ENCODE results near the gene MRPL28.
A peak's percentile ranks its signal among the peaks of the same experiment; 100 is the strongest.

Gene MRPL28

DNA sequence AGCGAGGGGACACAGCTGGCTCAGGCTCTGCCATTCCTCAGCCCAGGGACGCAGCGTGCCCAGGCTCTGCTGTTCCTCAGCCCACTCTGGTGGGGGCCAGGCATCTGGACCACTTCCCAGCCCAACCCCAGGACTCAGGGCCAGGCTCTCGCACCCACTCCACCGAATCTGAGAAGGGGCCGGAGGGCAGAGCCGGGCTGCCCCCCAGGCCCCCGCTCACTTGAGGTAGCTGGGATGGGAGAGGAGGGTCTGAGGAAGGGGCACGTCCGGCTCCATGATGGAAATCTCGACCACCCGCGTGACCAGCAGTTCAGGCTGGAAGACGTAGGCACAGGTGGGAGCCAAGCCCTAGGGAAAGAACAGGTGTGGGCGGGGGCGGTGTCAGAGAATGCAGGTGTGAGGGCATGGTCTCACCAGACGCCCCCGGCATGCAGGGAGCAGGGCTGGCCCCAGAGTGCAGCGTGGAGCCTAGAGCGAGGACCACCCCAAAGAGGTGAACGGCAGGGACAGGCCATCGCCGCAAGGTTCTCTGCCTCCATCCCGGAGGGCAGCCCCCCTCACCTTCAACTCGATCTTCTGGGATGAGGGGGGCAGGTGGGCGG is 6.6 kb upstream of the MRPL28 start:
- H3K4me1 ChIP-seq (ENCODE audit: control insufficient read depth, insufficient read depth, low read length) = no peaks in the 10 kb centered on the region
- H3K4me2 ChIP-seq (ENCODE audit: low read length) = no peak overlapping the region
- H3K9ac ChIP-seq (ENCODE audit: low read depth, low read length) = no peak overlapping the region
- H3K27me3 ChIP-seq (ENCODE audit: control insufficient read depth, insufficient read depth, low read length) = no peaks in the 10 kb centered on the region
- H3K36me3 ChIP-seq (ENCODE audit: insufficient read depth, low read length) = peaks cover 38% of the 10 kb centered on the region
- H3K4me3 ChIP-seq (ENCODE audit: low read length) = no peak overlapping the region
- no peaks in the 10 kb centered on the region for H3K9me3 ChIP-seq (replicated peaks; ENCODE audit: low read length)

DNA sequence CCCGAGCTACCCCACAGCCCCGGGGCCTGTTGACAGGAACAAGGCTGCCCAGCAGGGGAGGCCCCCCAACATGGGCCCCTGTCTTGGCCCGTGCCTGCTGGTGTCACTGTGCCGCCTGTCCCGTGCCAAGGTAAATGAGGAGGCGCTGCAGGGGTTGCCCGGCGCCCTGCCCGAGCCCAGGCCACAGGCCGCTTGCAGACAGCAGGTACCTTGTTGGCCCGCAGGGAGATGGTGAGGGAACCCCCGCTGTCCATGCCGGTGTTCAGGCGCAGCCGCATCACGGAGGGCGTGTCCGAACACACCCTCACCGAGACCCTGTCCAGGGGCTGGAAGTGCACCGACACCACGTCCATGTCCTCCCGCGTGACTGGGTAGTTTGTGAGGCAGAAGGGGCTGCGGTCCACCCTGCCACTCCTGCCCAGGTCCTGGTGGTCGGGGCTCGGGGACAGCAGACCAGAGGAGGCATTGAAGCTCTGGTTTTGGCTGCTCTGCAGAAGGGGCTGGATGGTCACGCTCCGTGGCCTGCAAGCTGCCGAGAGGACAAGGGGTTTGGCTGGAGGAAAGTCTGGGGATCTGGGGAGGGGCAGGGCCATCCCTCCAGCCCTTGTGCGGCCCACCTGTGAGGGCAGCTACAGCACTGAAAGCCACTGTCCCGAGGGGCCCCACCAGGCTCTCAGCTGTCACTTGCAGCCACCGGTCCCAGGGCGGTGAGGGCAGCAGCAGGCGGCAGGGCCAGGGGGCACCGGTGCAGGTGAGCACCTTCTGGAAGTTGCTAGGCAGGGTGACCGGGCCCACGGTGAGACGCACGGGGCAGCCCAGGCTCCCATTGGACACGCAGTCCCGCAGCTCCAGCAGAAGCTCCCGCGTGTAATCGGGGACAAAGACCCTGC is 5.8 kb upstream of the MRPL28 start:
- Histone ChIP-seq H3K9me3 (replicated peaks; ENCODE audit: low read length) (no peaks in the 10 kb centered on the region), H3K36me3 (ENCODE audit: insufficient read depth, low read length) (peaks cover 44% of the 10 kb centered on the region)

DNA sequence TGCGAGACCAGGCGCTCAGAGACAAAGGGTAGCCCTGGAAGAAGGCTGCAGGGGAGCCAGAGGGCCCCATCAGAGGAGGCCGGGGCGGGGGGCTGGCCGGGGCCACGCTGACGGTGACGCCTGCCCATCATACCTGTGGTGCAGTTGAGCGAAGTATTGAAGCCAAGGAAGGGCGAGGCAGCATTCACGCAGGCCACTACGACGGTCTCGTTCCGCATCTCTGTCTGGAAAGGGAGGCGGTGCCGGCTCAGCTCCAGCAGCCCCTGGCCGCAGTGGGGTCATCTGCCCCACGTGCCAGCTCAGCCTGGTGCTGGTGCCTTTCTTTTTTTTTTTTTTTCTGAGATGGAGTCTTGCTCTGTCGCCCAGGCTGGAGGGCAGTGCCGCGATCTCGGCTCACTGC is 4.9 kb upstream of the MRPL28 start:
- Histone ChIP-seq H3K9ac (ENCODE audit: low read depth, low read length) (no peak overlapping the region), H3K4me2 (ENCODE audit: low read length) (no peak overlapping the region), H3K27me3 (ENCODE audit: control insufficient read depth, insufficient read depth, low read length) (no peaks in the 10 kb centered on the region), H3K36me3 (ENCODE audit: insufficient read depth, low read length) (peaks cover 44% of the 10 kb centered on the region), H3K9me3 (replicated peaks; ENCODE audit: low read length) (no peaks in the 10 kb centered on the region), H3K4me1 (ENCODE audit: control insufficient read depth, insufficient read depth, low read length) (peaks cover 5% of the 10 kb centered on the region), H3K4me3 (ENCODE audit: low read length) (no peak overlapping the region)

More for the DNA sequence above, 5.8 kb upstream of the MRPL28 start:
- Histone ChIP-seq H3K27me3 (ENCODE audit: control insufficient read depth, insufficient read depth, low read length) (no peaks in the 10 kb centered on the region), H3K4me2 (ENCODE audit: low read length) (no peak overlapping the region), H3K9ac (ENCODE audit: low read depth, low read length) (no peak overlapping the region), H3K4me3 (ENCODE audit: low read length) (no peak overlapping the region), H3K4me1 (ENCODE audit: control insufficient read depth, insufficient read depth, low read length) (no peaks in the 10 kb centered on the region)

DNA sequence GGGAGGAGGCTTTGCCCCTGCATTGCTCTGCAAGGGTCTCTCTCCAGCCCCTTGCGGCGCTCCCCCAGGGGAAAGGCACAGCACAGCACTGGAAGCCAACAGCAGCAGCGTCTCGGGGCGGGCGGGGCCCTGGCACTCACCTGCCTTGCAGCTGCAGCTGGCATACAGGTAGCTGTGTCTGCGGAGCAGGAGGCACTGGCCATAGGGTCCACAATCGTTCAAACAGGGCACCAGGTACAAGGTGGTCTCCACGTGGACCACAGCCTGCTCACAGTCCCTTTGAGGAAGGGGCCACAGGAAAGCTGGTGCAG is 4.2 kb upstream of the MRPL28 start:
- H3K4me1 ChIP-seq (ENCODE audit: control insufficient read depth, insufficient read depth, low read length) = peaks cover 9% of the 10 kb centered on the region
- no peaks in the 10 kb centered on the region for H3K9me3 ChIP-seq (replicated peaks; ENCODE audit: low read length)
- no peak overlapping the region for H3K4me3 ChIP-seq (ENCODE audit: low read length)
- no peaks in the 10 kb centered on the region for H3K27me3 ChIP-seq (ENCODE audit: control insufficient read depth, insufficient read depth, low read length)
- no peak overlapping the region for H3K4me2 ChIP-seq (ENCODE audit: low read length)
- no peak overlapping the region for H3K9ac ChIP-seq (ENCODE audit: low read depth, low read length)
- H3K36me3 ChIP-seq (ENCODE audit: insufficient read depth, low read length) = peaks cover 44% of the 10 kb centered on the region

DNA sequence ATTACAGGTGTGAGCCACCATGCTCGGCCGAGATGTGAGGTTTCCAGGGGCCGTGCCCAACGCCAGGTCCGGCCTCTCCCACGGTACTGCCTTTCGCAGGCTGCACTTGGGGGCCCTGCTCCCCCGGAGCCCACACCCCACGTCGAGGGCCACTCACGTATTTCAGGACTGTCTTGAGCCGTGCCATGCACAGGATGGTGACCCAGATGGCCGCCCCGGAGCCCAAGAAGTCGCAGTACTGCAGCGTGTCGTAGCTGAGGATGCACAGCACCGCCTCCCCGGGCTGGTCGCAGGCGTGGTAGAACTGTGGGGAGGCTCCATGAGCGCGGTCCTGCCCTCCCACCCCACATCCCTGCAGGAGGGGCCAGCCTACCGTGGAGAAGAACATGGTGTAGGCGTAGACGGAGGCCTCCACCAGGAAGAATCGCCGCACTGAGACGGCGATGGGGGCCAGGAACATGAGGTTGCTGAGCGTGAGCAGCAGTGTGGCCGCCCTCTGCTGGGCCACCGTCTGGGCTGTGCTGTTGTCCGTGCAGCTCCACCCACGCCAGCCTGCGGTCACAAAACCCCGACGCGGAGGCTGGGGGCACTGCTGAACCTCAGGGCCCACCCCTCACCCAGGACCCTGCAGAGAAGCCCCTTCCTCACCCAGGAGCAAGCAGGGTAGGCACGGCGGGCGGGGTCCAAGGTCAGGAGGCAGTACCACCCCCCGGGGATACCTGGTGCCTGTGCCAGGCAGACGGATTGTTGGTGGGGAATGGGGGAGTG is 3.7 kb upstream of the MRPL28 start:
- no peaks in the 10 kb centered on the region for H3K27me3 ChIP-seq (ENCODE audit: control insufficient read depth, insufficient read depth, low read length)
- no peak overlapping the region for H3K4me2 ChIP-seq (ENCODE audit: low read length)
- peaks cover 13% of the 10 kb centered on the region for H3K4me1 ChIP-seq (ENCODE audit: control insufficient read depth, insufficient read depth, low read length)
- H3K9me3 ChIP-seq (replicated peaks; ENCODE audit: low read length) = no peaks in the 10 kb centered on the region
- H3K9ac ChIP-seq (ENCODE audit: low read depth, low read length) = no peak overlapping the region
- no peak overlapping the region for H3K4me3 ChIP-seq (ENCODE audit: low read length)
- peaks cover 44% of the 10 kb centered on the region for H3K36me3 ChIP-seq (ENCODE audit: insufficient read depth, low read length)

DNA sequence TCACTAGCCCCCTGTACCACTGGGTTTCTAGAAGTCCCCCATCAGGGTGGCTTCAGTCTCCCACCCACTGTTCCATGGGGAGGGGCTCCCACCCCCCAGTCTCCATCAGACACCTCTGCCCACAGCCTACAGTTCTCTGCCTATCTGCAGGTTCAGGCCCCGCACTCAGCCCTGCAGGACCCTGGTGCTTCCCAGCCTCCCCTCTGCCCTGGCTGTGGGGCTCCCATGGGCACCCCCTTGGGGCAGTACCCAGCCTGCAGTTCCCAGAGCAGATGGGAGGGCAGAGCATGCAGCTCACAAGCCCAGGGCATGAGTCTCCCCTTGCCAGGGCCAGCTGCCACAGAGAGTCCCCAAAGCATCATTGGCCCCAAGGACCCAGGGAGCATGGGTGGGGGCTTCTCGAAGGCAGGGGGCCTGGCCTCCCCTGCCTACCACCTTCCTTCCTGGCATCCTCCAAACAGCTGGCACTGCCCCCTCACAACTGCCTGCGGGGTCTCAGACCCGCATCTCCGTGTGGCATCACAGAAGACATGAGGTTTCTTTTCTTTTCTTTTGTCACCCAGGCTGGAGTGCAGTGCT is 2.8 kb upstream of the MRPL28 start:
- H3K9me3 ChIP-seq (replicated peaks; ENCODE audit: low read length) = no peaks in the 10 kb centered on the region
- peaks cover 13% of the 10 kb centered on the region for H3K4me1 ChIP-seq (ENCODE audit: control insufficient read depth, insufficient read depth, low read length)
- H3K4me2 ChIP-seq (ENCODE audit: low read length) = no peak overlapping the region
- H3K27me3 ChIP-seq (ENCODE audit: control insufficient read depth, insufficient read depth, low read length) = no peaks in the 10 kb centered on the region
- H3K4me3 ChIP-seq (ENCODE audit: low read length) = no peak overlapping the region
- no peak overlapping the region for H3K9ac ChIP-seq (ENCODE audit: low read depth, low read length)
- peaks cover 49% of the 10 kb centered on the region for H3K36me3 ChIP-seq (ENCODE audit: insufficient read depth, low read length)

DNA sequence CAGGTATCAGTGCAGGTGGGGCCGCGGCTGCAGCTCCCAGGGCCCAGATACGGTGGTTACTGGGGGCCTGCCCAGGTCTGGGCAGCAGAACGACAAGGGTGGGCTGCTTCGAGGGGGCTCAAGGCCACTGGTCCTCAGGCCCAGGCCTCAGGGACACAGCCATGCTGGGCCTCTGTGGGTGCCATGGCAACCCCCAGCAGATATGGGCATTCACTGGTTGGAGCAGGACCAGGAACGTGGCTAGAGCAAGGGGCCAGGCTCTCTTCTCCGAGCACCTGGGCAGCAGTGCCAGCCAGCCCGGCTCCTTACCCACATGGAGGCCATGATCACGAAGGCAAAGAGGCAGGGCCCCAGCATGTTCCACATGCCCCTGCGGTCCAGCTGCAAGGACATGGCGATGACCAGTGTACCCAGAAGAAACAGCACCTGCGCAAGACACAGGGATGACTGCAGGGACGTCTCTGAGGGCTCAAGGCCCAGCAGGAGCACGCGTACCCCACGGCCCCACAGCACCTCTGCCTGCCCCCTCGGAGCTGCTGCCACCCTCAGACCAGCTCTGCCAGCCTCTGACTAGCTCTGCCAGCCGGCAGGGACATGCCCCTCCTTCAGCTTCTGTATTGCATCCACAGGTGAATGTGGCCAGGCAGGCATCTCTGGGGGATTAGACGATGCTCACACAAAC is 2.1 kb upstream of the MRPL28 start:
- Histone ChIP-seq H3K36me3 (ENCODE audit: insufficient read depth, low read length) (peaks cover 53% of the 10 kb centered on the region), H3K9me3 (replicated peaks; ENCODE audit: low read length) (no peaks in the 10 kb centered on the region), H3K4me2 (ENCODE audit: low read length) (no peak overlapping the region), H3K4me3 (ENCODE audit: low read length) (no peak overlapping the region), H3K4me1 (ENCODE audit: control insufficient read depth, insufficient read depth, low read length) (peaks cover 13% of the 10 kb centered on the region), H3K9ac (ENCODE audit: low read depth, low read length) (no peak overlapping the region), H3K27me3 (ENCODE audit: control insufficient read depth, insufficient read depth, low read length) (no peaks in the 10 kb centered on the region)

DNA sequence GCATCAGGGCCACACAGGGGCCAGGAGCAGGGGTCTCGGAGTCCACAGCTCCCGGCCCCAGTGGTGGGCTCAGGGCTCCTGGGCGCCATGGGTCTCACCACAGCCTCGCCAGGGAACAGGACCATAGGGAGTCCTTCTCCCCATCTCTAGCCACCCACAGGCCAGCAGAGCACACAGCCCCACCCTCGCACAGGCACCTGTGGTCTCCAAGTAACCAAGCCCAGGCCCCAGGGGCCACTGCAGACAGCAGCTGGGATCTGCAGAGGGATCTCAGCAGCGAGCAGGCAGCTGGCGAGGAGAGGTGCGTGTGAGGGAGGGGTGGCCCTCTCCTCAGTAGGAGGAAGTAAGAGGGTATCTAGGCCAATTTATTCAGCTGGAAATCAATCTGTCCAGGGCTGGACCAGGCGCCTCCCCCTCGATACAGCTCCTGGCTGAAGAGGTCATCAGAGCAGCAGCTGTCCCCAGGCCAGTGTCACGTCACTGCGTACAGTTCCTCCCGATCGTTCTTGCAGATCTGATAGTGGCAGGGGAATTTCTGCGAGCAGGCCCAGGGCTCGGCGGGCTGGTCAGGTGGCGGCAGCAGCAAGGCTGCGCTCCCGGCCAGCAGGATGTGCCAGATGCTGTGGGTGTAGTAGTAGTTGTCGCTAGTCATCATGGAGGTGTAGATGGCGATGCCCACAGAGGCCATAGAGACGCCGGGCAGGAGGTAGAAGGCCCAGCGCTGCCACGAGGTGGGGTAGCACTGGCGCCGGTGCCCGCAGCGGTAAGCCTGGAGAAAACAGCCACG is 1.4 kb upstream of the MRPL28 start:
- Histone ChIP-seq H3K36me3 (ENCODE audit: insufficient read depth, low read length) (peaks cover 55% of the 10 kb centered on the region), H3K9me3 (replicated peaks; ENCODE audit: low read length) (no peaks in the 10 kb centered on the region), H3K9ac (ENCODE audit: low read depth, low read length) (no peak overlapping the region), H3K4me2 (ENCODE audit: low read length) (no peak overlapping the region), H3K4me3 (ENCODE audit: low read length) (no peak overlapping the region), H3K27me3 (ENCODE audit: control insufficient read depth, insufficient read depth, low read length) (no peaks in the 10 kb centered on the region), H3K4me1 (ENCODE audit: control insufficient read depth, insufficient read depth, low read length) (peaks cover 13% of the 10 kb centered on the region)

DNA sequence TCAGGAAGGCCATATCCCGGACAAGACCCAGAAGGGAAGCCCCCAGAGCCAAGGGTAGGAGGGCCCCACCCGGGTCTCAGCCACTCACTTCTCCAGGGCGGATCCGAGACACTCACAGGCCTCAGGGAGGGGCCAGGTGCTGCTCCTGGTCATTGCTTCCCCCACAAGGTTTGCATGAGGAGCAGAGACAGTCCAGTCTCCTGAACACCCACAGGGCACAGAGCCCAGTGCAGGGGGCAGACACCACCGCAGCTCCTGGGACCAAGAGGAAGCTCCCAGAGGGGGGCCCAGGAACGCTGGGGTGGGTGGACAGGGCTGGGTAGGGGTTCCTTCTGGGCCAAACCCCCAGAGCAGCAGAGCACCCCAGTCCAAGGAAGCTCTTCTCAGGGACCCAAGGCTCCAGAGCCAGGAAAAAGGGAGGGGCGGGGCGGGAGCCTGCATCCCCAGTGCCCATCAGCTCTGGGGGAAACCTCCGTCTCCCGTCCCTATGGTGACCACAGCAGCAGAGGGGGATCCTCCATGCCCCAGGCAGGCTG is 709 bp upstream of the MRPL28 start:
- Histone ChIP-seq H3K4me2 (ENCODE audit: low read length) (peak overlapping the region; percentile 77), H3K4me1 (ENCODE audit: control insufficient read depth, insufficient read depth, low read length) (peaks cover 13% of the 10 kb centered on the region), H3K4me3 (ENCODE audit: low read length) (peak overlapping the region; percentile 42), H3K9ac (ENCODE audit: low read depth, low read length) (peak overlapping the region; percentile 72), H3K9me3 (replicated peaks; ENCODE audit: low read length) (no peaks in the 10 kb centered on the region), H3K36me3 (ENCODE audit: insufficient read depth, low read length) (peaks cover 55% of the 10 kb centered on the region), H3K27me3 (ENCODE audit: control insufficient read depth, insufficient read depth, low read length) (no peaks in the 10 kb centered on the region)

DNA sequence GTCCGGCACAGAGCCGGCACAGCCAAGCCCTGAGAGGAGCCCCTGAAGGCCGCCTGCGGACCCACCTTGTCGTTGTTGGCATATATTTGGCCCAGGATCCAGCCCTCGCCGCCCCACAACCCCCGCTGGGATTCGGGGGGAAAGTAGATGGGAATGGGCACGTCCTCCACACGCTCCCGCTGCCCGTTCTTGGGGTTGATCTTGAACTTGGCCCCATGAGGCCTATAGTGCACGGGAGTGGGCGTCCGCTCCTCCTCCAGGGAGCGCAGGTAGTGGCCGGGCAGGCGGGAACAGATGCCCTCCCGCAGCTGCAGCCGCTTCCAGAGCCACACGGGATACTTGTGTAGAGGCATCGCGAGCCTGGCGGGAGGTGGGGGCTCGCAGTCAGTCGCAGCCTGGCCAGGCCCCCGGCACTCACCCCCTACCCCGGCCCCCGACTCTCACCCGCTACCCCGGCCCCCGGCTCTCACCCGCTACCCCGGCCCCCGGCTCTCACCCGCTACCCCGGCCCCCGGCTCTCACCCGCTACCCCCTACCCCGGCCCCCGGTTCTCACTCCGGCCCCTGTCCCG is 387 bp downstream of the MRPL28 start:
- peak overlapping the region; percentile 73 for H3K4me3 ChIP-seq (ENCODE audit: low read length)
- H3K27me3 ChIP-seq (ENCODE audit: control insufficient read depth, insufficient read depth, low read length) = no peaks in the 10 kb centered on the region
- H3K36me3 ChIP-seq (ENCODE audit: insufficient read depth, low read length) = peaks cover 49% of the 10 kb centered on the region
- H3K9me3 ChIP-seq (replicated peaks; ENCODE audit: low read length) = no peaks in the 10 kb centered on the region
- H3K4me1 ChIP-seq (ENCODE audit: control insufficient read depth, insufficient read depth, low read length) = peaks cover 13% of the 10 kb centered on the region
- H3K9ac ChIP-seq (ENCODE audit: low read depth, low read length) = peak overlapping the region; percentile 61
- H3K4me2 ChIP-seq (ENCODE audit: low read length) = peak overlapping the region; percentile 81

Measured in skeletal muscle satellite cell (primary cell).